Activated CD8-positive, alpha-beta memory T cell treated with anti-CD3 and anti-CD28 coated beads for 4 hours (primary cell): ENCODE measurements around the gene SPATA24.
A peak's percentile ranks its signal among the peaks of the same experiment; 100 is the strongest.
"Not testable (repeated sequence)": the region's sequence is repeated elsewhere in the genome, so short reads cannot be mapped to it uniquely, and the experiment has no call there.

Experiments
- DNase-seq, 2 donors: peaks; one replicate each; pipeline ENCODE4 v3.0.0-alpha.2; 2020; ENCODE audit warnings: low read depth in 2 of 2

Gene SPATA24

GRCh38 chr5:139394654-139395566, 9.0 kb downstream of the SPATA24 start, which contains the start of gene PROB1:
Gene PROB1, minus strand, starts transcription at chr5:139395104. Its CDS starts 23 bp downstream, at chr5:139395081.
- no peak for DNase-seq

- DNase-seq, result no peak
These were observed 9.7 kb downstream of the SPATA24 start for GRCh38 chr5:139394123-139394653.

GRCh38 chr5:139393497-139394122, 10.3 kb downstream of the SPATA24 start:
- no peak for DNase-seq

GRCh38 chr5:139392678-139393496, 11.0 kb downstream of the SPATA24 start:
- DNase-seq, result peak; percentile 55 to 56

DNA sequence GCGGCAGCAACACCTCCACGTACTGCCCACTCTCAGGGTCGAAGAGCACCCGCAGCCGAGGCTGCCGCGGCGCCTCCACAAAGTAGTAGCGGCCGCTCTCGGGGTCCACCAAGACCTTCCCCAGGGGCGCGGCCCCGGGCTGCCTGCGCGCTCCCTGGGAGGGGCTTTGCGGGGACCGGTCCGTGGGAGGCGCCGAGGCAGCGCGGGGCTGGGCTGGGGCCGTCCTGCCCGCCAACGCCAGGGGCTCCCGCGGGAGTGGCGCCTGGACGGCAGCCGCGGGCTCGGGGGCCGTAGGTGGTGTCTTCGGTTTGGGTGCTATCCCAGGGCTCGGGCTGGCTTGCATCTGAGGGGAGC, 11.6 kb downstream of the SPATA24 start:
- no peak for DNase-seq

- DNase-seq, result no peak
These were observed 12.1 kb downstream of the SPATA24 start for GRCh38 chr5:139391570-139392323.

GRCh38 chr5:139390639-139391569, 13.0 kb downstream of the SPATA24 start:
- DNase-seq, result no peak

GRCh38 chr5:139389701-139390638, 13.9 kb downstream of the SPATA24 start, which contains the start of gene MZB1:
Gene MZB1, minus strand, starts transcription at chr5:139389913. Its CDS starts 57 bp downstream, at chr5:139389856.
- peak; percentile 43 to 53 for DNase-seq

GRCh38 chr5:139388198-139388821, 15.6 kb downstream of the SPATA24 start:
- no peak for DNase-seq

DNA sequence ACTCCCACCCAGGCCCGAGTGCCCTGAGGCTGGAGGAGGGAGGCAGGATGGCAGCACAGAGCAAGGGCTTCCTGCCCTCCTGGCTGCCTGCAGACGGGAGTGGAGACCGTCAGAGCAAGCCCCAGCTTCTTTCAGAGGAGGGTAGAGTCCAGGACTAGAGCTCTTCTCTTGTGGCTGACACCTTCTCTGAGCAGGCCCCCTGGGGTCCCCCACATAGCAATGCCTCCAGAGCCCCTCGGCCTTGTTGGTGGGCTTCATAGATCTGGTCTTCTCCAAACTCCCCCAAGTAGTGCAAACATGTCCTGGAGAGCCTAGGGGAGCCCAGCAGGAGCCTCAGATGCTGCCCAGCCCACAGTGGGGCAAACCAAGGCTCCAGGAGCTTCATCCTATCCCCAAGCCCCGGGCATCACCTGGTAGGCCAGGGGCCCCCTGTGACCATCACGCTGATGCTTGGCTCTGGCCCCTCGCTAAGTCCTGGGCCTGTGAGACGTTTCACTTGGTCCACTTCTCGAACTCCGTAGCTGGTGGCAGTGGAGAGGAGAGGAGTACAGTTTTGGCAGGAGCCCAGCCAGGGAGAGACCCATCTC, 16.2 kb downstream of the SPATA24 start:
- no peak for DNase-seq

DNA sequence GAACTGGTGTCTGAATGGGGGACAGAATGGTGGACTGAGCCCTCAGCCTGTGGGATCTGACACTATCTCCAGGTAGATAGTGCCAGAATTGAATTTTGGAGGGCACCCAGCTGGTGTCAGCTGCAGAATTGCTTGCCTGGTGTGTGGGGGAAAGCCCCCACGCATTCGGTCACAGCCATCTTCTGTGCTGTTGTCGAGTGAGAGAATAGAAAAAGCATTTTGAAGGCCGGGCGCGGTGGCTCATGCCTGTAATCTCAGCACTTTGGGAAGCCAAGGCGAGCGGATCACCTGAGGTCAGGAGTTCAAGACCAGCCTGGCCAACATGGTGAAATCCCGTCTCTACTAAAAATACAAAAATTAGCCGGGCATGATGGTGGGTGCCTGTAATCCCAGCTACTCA, 16.9 kb downstream of the SPATA24 start:
- not testable (repeated sequence) for DNase-seq

- no peak for DNase-seq
These were observed 17.8 kb downstream of the SPATA24 start for GRCh38 chr5:139386050-139386438.

DNA sequence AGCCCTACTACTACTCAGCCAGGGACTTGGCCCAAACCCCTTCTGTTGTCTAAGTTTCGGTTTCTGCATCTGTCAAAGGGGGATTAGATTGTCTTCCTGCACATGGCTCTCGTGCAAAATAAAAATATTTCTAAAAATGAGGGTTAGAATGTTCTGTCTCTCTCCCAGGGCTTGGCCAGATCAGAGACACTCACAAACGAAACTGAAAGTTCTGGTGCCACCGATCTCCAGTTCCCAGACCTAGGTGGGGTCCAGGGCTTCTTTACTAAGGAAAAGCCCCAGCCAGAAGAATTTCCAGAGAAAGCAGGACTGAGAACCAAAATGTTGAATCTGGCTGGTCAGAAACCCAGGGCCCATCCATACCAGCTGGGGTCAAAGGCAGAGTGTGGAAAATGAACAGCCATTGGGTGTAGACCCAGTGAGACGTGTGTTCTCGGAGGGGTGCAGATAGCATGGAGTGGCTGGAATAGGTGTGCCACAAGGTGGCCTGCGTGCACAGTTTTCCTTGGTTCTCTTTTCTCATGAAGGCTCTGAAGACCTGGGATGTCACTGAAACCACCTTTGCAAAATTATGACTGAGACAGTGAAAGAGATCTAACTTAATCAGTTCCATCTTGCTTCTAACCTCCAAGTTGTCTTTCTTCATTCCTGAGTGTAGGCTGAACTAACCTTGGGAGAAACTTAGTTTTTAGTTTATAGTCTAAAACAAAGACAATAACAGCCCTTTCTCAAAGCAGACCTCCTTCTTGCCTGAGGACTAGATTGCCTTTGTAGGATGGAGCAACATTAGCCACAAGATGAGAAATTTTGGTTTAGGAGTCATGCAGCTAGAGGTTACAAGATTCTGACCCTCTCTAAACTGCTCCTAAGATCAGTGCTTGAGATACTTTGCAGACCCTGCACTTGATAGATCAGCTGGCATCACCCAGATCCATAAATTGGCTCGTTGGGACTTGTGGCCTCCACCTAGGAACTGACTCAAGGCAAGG, 18.5 kb downstream of the SPATA24 start:
- DNase-seq, result no peak

DNA sequence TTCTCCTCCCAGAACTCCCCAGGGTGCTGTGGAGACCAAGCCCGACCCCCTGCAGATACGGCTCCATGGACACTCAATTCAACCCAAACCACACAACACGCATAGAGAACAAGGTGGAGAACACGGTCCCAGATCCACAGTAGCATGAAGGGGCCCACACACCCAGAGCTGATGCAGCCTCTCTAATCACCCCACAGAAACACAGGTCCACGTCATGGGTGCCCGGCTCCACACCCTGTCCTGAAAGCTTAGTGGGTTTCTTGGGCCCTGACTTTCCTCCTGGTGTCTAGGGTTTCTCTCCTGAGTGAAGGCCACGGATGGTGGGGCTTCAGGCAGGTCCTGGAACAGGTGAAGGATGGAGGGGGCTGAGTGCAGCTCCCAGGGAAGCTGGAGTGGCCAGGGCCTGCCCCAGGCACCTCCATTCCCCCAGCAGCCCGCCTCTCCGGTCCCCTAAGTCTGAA, 19.3 kb downstream of the SPATA24 start:
- DNase-seq, result no peak

DNA sequence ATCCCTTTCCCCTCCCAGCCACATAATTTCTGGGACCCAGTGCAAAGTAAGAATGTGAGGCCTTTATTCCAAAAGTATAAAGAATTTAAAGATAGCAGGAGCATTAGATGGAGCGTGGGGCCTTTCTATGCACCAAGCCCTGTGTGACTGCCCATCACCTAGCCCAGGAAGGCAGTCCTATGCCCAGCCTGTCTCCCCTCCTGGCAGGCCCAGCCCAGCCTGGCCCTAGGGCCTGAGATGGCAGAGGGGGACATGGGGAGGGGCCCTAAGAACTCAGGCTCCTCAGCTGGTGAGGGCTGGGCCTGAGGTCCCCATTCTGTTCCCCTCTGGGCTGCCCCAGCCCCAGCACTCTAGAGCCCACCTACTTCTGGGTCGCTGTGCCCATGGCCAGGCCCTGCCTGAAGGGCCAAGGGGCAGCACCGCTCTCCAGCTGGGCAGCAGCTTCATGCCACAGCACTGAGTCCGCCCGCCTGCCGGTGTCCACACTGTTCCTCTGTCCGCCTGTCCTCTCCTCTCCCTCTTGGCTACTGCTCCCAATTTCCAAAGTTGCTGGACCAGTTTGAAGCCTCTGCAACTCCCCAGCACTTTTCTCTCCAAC, 19.8 kb downstream of the SPATA24 start:
- DNase-seq, result no peak

- DNase-seq, result no peak
These were observed 20.5 kb downstream of the SPATA24 start, which contains the start of gene SLC23A1 for GRCh38 chr5:139383275-139383992. Gene SLC23A1, minus strand, starts transcription at chr5:139383297. Its CDS starts 44 bp downstream, at chr5:139383253.
